Activated T-cell treated with anti-CD3 and anti-CD28 coated beads, Interleukin-2, amount 50 U/mL, for 72 hours (primary cell): ENCODE results near the gene LPP. TPM values are rescaled to one million over a fixed set of nuclear protein-coding genes. Genes with fewer than 3 reads are reported as not detected.

Experiments used
- ATAC-seq, 2 donors: fragments of 150-1000 bp; cut with Tn5 transposase; replicated peaks in 1 of 2; 2 replicates each; pipeline ENCODE4 v1.10.0; 2021; ENCODE audit warnings: moderate library complexity in 2 of 2, mild to moderate bottlenecking in 1 of 2
- DNase-seq, 2 donors: peaks; one replicate each; pipeline ENCODE4 v3.0.0; 2021 to 2022; ENCODE audit warnings: mixed read lengths in 1 of 2
- H3K27ac Mint-ChIP-seq: one replicate; pipeline ENCODE4 v1.8.0; 2022; ENCODE audit warnings: mild to moderate bottlenecking, moderate library complexity, mixed read lengths
- H3K27me3 Mint-ChIP-seq: one replicate; pipeline ENCODE4 v1.8.0; 2022; ENCODE audit warnings: low read depth, mixed read lengths
- H3K36me3 Mint-ChIP-seq, 2 donors: one replicate each; pipeline ENCODE4 v1.8.0; 2022; ENCODE audit warnings: mixed read lengths in 2 of 2, mild to moderate bottlenecking in 1 of 2; ENCODE audit not compliant: insufficient read depth in 2 of 2
- H3K4me1 Mint-ChIP-seq: one replicate; pipeline ENCODE4 v1.8.0; 2022; ENCODE audit warnings: low read depth, mixed read lengths
- H3K4me3 Mint-ChIP-seq, 2 donors: one replicate each; pipeline ENCODE4 v1.8.0; 2022; ENCODE audit warnings: mild to moderate bottlenecking in 2 of 2, mixed read lengths in 2 of 2, moderate library complexity in 2 of 2
- H3K9me3 Mint-ChIP-seq, 2 donors: one replicate each; pipeline ENCODE4 v1.8.0; 2022; ENCODE audit warnings: mixed read lengths in 2 of 2
- total RNA-seq, 2 donors: library from RNA; stranded (reverse); gene quantifications; one replicate each; pipeline ENCODE4 v1.2.3, GENCODE V29; 2022

Gene LPP
- total RNA-seq, 2 donors from 2014 or later, result 50.4 to 67.7 TPM

DNA sequence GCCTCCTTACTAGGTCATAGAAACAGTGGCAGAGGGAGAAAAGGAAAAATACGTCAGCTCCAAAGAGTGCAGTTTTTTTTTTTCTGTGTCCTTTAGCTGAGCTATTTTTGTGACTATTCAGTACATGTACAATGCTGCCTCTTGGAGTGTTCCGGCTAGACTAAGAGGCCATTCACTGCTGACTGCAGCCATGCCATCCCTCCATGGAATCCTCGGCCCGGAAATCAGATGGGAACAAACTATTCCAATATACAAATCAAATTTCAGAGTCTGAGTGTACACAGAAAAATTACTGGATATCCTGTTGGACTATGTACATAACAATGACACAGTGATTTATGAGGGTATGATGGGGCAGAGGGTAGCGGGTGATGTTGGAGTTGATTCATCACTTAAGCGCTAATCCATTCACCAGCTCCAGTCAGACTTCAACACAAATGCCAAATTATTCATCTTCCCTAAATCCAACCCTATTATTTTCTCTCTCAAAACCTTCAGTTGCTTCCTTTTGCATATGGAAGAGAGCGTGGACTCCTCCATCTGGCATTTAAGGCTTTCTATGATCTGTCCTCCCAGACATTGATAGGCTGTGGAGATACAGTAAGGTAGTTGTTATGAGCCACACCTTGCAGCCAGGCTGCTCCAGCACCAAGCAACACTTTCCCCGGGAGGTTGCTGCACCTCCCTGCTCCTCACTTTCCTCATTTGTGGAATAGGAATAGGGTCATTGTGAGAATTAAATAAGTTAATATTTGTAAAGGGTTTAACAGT lies 109.1 kb downstream of the LPP start:
- Mint-ChIP-seq H3K9me3 (no peaks in the 10 kb centered on the region), H3K27ac (no peak overlapping the region), H3K36me3 (no peaks in the 10 kb centered on the region), H3K27me3 (no peaks in the 10 kb centered on the region), H3K4me1 (peaks cover 13% of the 10 kb centered on the region), H3K4me3 (no peak overlapping the region)
- DNase-seq (no peak), ATAC-seq (no peak)

DNA sequence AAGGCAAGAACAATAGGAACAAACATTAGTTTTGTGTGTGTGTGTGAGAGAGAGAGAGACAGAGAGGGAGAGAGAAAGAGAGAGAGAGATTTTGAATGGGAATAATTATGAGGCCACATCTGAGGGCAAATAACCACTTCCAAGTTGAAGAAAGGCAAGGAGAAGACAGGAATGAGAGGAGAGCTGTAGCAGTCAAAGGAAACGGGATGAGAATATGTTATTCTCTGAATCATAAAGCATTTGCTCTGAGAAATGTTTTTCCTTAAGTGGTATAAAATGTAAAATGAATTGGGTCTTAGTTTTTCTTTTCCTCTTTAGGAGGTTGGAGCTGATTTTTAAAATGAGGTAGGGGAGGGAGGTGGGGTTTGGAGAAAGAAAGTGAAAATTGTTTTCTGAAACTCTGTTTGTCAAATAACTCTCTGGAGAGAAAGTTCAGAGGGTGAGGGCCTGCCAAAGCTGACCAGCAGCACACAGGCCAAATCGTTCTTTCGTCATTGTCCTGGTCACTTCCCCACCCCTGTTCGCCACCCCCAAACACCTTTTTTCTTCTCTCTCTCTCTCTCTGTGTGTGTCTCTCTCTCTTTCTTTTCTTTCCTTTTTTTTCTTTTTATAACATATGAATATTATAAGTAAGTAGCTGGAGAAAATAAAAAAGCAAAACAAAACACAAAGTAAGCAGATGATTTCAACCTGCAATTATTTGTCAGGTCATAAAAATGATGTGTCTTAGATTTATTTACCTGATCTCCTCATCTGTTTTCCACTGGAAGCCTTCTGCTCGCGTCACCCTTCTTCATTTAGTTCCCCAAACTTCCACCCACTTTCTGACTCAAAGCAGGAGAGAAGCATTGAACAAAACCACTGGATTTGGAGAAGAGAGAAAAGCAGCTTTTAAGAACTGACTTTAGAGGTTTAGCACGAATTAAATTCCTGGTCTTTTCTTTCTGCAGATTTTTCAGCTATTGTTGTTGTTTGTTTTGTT lies 110.6 kb downstream of the LPP start:
- Mint-ChIP-seq H3K36me3 (no peaks in the 10 kb centered on the region), H3K4me1 (peaks cover 6% of the 10 kb centered on the region), H3K9me3 (no peaks in the 10 kb centered on the region), H3K4me3 (no peak overlapping the region), H3K27ac (no peak overlapping the region), H3K27me3 (no peaks in the 10 kb centered on the region)
- no peak for DNase-seq
- ATAC-seq, result no peak

DNA sequence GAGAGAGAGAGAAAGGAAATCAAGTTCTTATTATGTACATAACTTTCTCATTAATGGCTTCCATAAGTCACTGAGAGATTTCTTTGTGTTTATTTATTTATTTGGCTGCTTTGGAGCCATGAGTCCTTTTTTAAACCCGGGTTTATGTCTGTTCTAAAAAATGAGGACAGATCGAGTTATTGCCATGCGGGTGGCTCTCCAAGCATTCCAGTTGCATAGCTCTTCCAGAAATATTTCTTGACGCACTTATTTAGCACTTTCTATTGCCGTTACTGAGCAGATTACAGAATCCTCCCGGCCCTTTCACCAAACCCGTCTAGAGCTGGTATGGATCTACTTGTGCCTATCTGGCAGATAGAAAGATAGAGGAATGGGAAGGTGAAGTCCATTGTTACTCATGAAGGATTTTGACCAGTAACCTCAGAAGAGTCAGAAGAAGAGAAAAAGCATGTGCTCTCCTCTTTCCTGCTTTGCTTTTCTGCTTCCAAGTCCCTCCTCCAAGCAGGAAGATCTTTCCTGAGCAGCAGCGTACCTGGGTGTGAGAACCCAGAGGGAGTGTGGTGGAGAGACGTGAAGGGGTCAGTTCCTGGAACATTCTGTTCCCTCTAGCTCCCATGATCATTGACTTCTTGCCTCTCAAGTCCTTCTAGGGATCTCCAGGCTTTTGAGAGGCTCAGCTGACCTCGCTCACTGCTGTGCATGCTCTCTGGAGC lies 112.8 kb downstream of the LPP start:
- peaks cover 0 to 2% of the 10 kb centered on the region in 2 donors for H3K36me3 Mint-ChIP-seq
- H3K9me3 Mint-ChIP-seq, result no peaks in the 10 kb centered on the region
- no peak overlapping the region for H3K4me3 Mint-ChIP-seq
- no peak overlapping the region for H3K27ac Mint-ChIP-seq
- H3K4me1 Mint-ChIP-seq, result peaks cover 25% of the 10 kb centered on the region
- no peak for ATAC-seq
- DNase-seq, result no peak
- no peaks in the 10 kb centered on the region for H3K27me3 Mint-ChIP-seq

DNA sequence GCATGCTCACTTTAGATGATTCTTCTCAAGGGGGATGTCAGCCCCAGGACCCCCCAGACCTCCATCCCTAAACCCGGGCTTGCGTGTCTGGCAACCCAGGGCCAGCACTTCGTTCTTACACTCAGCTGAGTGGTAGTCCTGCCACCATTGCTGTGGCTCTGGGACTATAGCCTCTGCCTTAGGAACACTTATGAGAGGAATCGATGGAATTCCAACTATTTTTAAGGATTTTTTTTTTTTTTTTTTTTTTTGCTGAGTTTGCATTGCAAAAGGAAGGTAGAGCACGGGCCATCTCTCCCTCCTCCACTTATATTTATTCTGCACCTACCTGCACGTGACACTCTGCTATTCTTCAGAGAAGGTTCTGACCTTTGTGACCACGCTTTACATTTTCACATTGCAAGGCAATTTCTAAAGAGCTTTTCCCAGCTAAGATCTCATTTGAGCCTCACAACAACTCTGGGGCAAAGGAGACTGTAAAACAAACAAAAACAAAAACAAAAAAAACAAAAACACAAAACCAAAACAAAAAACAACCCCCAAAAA lies 113.9 kb downstream of the LPP start:
- DNase-seq (no peak), ATAC-seq (no peak)
- no peaks in the 10 kb centered on the region for H3K9me3 Mint-ChIP-seq
- no peaks in the 10 kb centered on the region for H3K27me3 Mint-ChIP-seq
- H3K27ac Mint-ChIP-seq, result no peak overlapping the region
- no peak overlapping the region for H3K4me3 Mint-ChIP-seq
- peaks cover 0 to 2% of the 10 kb centered on the region in 2 donors for H3K36me3 Mint-ChIP-seq
- H3K4me1 Mint-ChIP-seq, result peaks cover 34% of the 10 kb centered on the region

DNA sequence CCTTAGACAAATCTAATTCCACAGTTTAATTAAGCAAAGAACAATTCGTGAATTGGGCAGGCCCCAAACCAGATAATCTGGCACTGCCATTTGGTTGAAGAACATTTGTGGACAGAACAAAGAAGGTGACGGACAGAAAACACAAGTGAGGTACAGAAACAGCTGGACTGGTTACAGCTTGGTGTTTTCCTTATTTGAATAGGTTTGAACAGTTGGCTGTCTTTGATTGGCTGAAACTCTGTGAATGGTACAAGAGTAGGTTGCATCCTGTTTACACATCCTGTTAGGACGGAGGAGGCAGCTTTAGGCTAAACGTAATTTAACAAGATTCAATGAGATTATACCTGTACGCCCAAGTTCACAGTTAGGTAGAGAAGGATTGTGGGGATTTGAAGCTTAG lies 114.4 kb downstream of the LPP start:
- ATAC-seq, result no peak
- H3K36me3 Mint-ChIP-seq, result peaks cover 0 to 2% of the 10 kb centered on the region in 2 donors
- H3K9me3 Mint-ChIP-seq, result no peaks in the 10 kb centered on the region
- no peaks in the 10 kb centered on the region for H3K27me3 Mint-ChIP-seq
- peaks cover 37% of the 10 kb centered on the region for H3K4me1 Mint-ChIP-seq
- H3K4me3 Mint-ChIP-seq, result no peak overlapping the region
- DNase-seq, result no peak
- H3K27ac Mint-ChIP-seq, result no peak overlapping the region

DNA sequence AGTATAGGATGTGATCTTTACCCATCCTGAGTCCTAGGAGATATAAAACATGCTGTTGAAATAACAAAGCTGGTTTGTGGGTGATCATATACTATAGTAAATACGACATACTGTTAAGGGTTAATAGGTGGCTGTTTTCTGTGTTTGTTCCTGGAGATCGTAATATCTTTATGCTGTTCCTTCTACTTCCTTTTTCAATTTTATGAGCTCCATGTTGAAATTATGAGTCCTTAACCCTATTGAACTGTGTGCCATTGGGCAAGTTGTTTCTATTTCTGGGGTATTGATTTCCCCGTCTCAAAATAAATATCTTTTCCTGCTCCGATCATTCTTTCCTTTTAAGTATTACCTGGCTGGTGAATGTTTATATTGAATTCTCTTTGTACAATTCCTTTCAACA lies 115.1 kb downstream of the LPP start:
- DNase-seq, result no peak
- peaks cover 0 to 2% of the 10 kb centered on the region in 2 donors for H3K36me3 Mint-ChIP-seq
- ATAC-seq, result no peak
- H3K4me1 Mint-ChIP-seq, result peaks cover 37% of the 10 kb centered on the region
- H3K4me3 Mint-ChIP-seq, result no peak overlapping the region
- no peaks in the 10 kb centered on the region for H3K9me3 Mint-ChIP-seq
- no peaks in the 10 kb centered on the region for H3K27me3 Mint-ChIP-seq
- no peak overlapping the region for H3K27ac Mint-ChIP-seq

DNA sequence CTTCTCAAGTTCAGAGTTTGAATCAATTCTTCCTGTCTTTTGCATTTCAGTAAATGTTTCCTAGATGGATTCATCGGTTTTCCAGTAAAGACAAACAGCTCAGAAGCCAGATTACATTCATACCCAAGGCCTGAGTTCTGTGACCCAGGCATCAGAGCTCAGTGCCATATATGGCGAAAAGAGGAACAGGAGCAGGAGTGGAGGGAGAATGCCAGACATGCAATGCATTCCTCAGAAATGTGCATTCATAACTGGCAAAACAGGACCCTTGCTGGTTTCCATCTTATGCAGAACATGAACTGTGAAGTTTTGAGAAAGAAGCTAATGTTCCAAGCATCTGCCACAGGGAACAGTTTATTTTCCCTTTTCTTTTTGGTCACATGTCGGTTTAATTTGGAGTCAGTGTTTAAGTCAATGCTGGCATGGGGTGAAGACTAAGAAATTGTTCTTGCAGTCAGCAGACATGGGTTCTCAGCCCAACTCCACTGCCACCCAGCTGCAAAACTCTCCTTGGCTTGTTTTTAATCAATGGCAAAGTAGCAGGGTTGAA lies 116.5 kb downstream of the LPP start:
- peaks cover 0 to 2% of the 10 kb centered on the region in 2 donors for H3K36me3 Mint-ChIP-seq
- peak overlapping the region; percentile 21 for H3K27ac Mint-ChIP-seq
- peaks cover 37% of the 10 kb centered on the region for H3K4me1 Mint-ChIP-seq
- H3K4me3 Mint-ChIP-seq, result no peak overlapping the region
- no peaks in the 10 kb centered on the region for H3K27me3 Mint-ChIP-seq
- DNase-seq, result no peak
- no peak for ATAC-seq
- H3K9me3 Mint-ChIP-seq, result no peaks in the 10 kb centered on the region

DNA sequence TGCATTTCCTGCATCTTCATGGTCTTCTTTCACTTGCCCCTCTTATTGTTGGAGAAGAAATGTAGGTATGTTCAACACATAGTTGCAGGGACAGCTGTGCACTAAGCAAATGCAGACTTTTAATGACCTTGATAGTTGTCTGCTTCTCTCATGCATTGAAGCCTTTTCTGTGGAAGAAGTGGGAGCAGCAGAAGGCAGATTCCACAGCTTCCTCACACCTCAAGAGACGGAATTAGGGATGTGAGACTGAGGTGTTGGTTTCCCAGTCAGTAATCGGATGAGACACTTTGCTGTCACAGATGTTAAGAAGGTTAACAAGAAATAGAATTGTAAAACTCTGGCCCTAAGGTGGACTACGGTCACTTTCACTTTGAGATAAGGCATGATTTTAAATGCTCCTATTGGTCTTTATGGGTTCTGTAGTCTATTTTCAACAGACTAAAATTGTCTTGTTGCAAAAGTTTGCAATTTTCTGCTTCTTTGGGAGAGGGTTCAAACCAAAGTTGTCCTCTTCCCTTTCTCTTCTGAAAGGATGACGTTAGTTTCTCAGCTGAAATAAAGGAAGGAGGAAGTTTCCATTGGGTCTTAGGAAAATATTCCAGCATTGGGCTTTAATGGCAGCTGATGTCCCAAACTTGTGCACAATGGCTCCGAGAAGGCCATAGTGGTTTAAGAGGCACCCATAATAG lies 117.4 kb downstream of the LPP start:
- no peaks in the 10 kb centered on the region for H3K27me3 Mint-ChIP-seq
- no peaks in the 10 kb centered on the region for H3K9me3 Mint-ChIP-seq
- peaks cover 0 to 2% of the 10 kb centered on the region in 2 donors for H3K36me3 Mint-ChIP-seq
- no peak overlapping the region for H3K27ac Mint-ChIP-seq
- no peak overlapping the region for H3K4me3 Mint-ChIP-seq
- no peak for ATAC-seq
- H3K4me1 Mint-ChIP-seq, result peaks cover 37% of the 10 kb centered on the region
- no peak for DNase-seq

DNA sequence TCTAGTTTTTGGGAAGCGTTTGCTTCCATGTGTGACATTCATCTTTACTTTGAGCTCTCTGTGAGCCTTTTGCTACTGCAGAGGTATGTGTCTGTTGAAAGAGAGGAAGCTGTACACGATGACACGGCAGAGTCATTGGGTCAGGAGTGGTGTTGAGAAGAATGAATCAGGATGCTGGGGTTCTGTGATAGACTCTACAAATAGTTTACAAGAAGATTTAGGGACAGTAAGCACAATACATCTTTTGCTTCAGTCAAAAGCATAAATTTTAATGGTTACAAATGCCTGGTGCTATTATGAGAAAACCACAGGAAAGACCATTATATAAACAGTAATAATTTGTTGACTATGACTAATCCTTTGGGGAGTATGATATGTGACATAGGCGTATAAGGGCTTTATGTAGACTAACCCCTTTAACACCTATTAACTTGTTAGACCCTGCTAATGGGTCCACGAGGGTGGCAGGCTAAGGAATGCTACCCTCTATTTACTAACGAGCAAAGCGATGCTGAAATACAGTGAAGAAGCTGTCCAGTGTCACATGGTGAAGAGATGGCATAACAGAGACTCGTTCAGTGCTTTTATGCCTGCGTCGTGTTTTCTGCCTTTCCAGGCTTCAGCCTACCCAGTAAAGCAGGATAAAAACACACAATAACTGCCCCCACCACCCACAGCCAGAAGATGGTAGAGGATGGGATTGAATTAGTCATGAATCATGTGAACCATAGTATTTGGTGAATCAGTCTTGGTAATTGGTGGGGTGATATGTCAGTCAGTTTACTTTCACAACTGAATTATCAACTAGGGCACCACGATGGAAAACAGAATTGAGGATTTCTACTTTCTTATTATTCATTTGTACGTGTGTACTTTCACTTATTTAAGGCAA lies 118.8 kb downstream of the LPP start:
- Mint-ChIP-seq H3K9me3 (no peaks in the 10 kb centered on the region), H3K27me3 (no peaks in the 10 kb centered on the region), H3K27ac (no peak overlapping the region), H3K36me3 (peaks cover 1 to 2% of the 10 kb centered on the region in 2 donors), H3K4me1 (peaks cover 37% of the 10 kb centered on the region), H3K4me3 (no peak overlapping the region)
- ATAC-seq, result peak; percentile 43 to 72
- DNase-seq, result no peak

DNA sequence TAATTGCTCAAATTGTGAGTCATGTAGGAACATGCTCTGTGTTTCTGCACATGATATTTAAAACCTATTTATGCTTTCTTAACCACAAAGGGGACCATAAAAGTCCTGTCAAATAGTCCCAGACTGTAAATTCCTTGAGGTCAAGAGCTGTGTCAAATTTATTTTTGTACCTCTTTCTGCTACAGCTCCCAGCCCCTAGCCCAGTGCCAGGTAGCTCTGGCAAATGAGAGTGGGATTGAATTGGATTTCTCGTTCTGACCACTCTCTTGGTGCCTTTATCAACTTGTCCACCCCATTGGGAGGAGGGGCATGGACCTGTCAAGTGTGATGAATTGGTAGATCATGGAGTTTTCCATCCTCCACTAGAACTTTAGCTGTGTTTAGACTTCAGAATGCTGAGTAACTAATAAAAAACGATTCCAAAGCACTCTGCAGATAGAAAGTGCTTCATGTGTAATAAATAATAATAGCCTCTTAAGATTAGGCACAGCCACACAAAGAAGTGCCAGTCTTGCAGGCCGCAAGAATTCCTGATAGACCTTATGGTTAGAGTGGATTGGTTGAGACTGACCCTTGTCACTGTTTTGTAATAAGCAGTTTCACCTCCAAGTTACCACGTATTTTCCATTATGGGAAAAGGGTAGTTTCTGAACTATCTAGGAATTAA lies 120.4 kb downstream of the LPP start:
- Mint-ChIP-seq H3K27ac (peak overlapping the region; percentile 24), H3K4me3 (no peak overlapping the region), H3K4me1 (peaks cover 46% of the 10 kb centered on the region), H3K9me3 (no peaks in the 10 kb centered on the region), H3K27me3 (no peaks in the 10 kb centered on the region), H3K36me3 (peaks cover 1 to 2% of the 10 kb centered on the region in 2 donors)
- ATAC-seq (no peak), DNase-seq (no peak)

DNA sequence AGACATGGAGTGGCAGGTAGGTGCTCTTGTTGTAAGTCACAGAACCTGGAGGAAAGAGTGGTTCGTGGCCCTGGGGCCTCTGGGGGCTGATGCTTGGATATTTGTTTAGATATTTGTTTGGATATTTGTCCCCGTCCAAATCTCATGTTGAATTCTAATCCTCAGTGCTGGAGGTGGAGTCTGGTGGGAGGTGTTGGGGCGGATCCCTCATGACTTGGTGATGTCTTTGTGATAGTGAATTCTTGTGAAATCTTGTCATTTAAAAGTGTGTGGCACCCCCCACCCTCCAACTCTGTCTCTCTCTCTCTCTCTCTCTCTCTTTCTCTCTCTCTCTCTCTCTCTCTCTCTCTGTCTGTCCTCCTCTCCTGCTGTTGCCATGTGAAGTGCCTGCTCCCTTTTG lies 122.4 kb downstream of the LPP start:
- no peak overlapping the region for H3K27ac Mint-ChIP-seq
- peaks cover 39% of the 10 kb centered on the region for H3K4me1 Mint-ChIP-seq
- H3K27me3 Mint-ChIP-seq, result no peaks in the 10 kb centered on the region
- H3K36me3 Mint-ChIP-seq, result peaks cover 1 to 2% of the 10 kb centered on the region in 2 donors
- no peaks in the 10 kb centered on the region for H3K9me3 Mint-ChIP-seq
- H3K4me3 Mint-ChIP-seq, result no peak overlapping the region
- no peak for DNase-seq
- ATAC-seq, result no peak
